T47D (cell line): ENCODE data around the gene ECE1.

ENCODE experiments used
- DNase-seq, 2 experiments: peaks; one replicate each; pipeline versions ENCODE4 v3.0.0 to v3.0.0-alpha.2; 2011 to 2012; ENCODE audit warnings: low read depth in 1 of 2, low spot score in 1 of 2
- JUND ChIP-seq: IDR thresholded peaks from 2 replicates; pipeline ENCODE4 v1.6.1; 2012; ENCODE audit warnings: low read depth
- in situ Hi-C: cut with HindIII; loops from 2 replicates; pipeline ENCODE4 v1.10.0; 2016; ENCODE audit warnings: low sequenced_read_pairs, low pct_unique_long_range_greater_than_20kb

Gene ECE1

DNA sequence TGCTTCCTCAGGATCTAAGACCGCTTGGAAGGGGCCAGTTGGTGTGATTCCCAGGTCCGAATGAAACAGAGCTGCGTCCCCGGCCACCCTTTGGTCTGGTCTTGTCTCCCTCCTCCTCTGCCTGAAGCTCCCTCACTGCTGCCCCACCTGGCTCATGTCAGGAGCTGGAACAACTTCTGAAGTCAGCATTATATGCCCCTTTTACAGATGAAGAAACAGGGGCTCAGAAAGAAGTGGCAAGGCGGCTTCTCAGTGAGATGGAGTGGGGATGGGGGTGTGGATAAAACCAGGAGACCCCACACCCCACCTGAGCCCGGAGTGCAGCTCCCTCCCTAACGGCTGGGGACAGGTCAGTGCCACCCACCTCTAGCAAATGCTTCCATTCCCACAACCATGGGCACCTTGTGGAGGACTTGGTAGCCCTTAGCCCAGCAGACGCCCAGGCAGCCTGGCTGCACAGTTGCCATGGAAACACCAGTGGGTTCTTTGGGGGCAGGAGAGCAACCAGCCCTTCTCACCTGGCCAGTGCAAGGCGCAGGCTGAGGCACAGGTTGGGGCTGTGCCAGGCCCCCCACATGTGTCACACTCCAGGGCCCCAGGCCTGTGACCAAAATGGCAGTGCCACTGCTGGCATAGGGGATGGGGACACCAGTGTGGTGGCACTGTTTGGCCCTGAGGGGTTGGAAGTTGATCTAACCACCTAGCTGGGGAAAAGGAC is 31.9 kb upstream of the ECE1 start:
- no peak for TF ChIP-seq JUND
- in situ Hi-C loops, result no loop called here
- DNase-seq, result no peak

- DNase-seq, result no peak
- no peak for TF ChIP-seq JUND
- in situ Hi-C loops, result no loop called here
These were observed 30.3 kb upstream of the ECE1 start for GRCh38 chr1:21320410-21321108.

DNA sequence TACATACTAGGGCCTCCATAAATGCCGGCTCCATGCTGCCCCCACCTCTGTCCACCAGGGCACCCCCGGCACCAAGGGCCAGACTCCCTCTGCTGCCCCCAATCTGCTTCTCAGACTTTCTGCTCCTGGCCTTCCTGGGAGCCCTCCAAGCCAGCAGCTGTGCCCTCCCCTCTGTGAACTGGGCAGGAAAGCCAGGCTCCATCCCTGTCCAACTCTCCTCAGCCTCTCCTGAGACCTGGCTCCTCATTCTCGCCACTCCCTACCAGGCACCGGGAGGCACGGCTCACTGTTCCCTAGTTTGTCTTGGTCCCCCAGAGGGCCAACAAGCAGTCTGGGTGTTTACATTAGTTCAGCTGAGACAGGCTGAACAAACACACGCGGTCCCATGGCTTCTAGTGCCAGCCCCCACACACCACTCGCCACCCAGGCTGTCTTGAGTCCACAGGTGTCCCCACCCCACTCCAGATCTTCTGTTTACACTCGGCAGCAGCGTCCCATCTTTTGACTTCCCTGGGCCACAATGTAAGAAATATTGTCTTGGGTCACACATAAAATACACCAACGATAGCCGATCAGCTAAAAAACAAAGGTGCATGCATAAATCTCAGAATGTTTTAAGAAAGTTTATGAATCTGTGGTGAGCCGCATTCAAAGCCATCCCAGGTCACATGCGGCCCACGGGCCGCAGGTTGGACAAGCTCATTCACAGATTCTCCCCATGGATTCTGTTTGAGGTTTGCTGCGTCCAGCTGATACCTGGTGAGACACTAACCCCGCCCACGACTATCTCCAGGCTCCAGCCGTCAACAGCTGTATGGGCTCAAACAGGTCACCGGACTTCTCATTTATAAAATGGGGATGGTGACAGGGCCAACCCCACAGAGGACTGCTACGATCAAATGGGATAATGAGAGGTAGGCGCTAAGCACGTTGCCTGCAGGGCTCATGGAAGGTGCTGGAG is 29.5 kb upstream of the ECE1 start:
- no peak for TF ChIP-seq JUND
- in situ Hi-C loops, result no loop called here
- DNase-seq, result peak in 1 of 2 experiments; percentile 53

DNA sequence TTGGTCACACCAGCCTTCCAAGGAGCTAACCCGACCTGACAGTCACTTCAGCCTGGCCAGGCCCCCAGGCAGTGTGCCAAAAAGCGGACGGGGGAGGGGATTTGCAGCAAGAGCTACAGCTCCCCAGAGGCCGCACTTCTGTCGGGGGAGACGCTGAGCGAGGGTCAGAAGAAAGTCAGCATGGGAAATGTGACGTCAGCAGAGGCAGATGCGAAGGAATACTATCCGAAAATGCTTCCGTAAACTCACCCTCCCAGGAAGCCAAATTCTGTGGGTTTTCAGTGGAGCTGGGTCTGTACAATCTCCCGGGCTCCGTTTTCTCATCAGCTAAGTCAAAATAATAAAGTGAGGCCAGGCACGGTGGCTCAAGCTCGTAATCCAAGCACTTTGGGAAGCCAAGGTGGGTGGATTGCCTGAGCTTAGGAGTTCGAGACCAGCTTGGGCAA is 28.5 kb upstream of the ECE1 start:
- in situ Hi-C loops, result no loop called here
- TF ChIP-seq JUND, result no peak
- peak in 1 of 2 experiments; percentile 16 for DNase-seq

DNA sequence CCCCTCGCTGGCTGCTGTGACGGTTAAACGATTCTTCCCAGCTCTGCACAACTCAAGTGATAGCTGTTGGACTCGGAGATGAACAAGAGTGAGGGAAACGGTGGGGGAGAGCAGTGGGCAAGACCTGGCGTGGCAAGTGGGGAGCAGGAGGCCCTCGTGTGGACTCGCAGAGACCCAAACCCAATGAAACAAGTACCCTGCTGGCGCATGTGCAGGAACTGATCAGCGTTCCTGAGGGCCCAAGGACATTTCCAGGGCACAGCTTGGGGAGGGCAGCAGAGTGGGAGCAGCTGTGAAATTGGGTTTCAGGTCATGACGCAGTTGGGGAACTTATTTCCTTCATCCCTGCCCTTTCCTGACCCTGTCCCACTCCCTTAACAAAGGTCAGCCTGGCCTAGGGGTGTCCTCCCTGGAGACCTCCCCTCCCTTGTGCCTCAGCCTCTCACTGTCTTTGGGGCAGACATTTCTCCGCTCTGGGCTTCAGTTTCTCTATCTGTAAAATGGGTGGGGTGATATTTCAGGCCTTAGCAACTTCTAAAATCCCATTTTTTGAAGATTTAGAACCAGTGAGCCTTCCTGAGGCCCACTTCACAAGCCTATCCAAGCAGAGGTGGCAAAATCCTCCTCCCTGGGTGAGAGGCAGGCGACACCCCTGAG is 27.9 kb upstream of the ECE1 start:
- no peak for TF ChIP-seq JUND
- DNase-seq, result no peak
- in situ Hi-C loops, result no loop called here

- in situ Hi-C loops, result no loop called here
- no peak for DNase-seq
These were observed 27.4 kb upstream of the ECE1 start for GRCh38 chr1:21317690-21318043.

GRCh38 chr1:21317035-21317689 is 26.9 kb upstream of the ECE1 start:
- DNase-seq, result no peak
- no peak for TF ChIP-seq JUND
- in situ Hi-C loops, result no loop called here

More at GRCh38 chr1:21317690-21318043, 27.4 kb upstream of the ECE1 start:
- TF ChIP-seq JUND, result no peak

DNA sequence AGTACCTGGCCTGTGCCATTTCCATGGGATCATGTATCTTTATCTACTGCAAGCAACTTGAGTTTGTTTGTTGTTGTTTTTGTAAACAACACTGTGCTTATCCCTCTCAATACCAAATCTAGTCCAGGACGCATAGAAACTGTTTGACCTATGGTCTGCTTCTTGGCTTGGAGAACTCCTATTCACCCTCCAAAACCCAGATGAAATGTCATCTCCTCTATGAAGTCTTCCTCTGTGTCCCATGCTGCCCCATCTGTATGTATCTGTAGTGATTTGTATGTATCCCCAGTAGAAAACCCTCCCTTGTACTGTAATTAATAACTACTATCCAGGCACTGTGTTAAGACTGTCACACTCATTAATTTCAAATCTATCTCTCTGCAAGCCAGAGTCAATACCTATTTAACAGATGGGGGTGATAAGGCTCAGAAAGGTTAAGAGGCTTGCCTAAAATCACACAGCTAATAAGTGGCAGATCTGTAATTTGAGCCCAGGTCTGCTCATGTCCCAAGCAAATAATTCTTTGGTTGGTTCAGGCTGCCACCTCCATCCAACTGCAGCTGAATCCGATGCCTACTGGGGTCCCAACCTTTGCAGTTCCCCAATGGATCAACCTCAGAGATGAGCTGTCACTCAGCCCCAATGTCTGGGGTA is 24.6 kb upstream of the ECE1 start:
- in situ Hi-C loops, result no loop called here
- no peak for TF ChIP-seq JUND
- no peak for DNase-seq

GRCh38 chr1:21313886-21314721 is 23.8 kb upstream of the ECE1 start:
- TF ChIP-seq JUND, result no peak
- DNase-seq, result no peak
- in situ Hi-C loops, result no loop called here

DNA sequence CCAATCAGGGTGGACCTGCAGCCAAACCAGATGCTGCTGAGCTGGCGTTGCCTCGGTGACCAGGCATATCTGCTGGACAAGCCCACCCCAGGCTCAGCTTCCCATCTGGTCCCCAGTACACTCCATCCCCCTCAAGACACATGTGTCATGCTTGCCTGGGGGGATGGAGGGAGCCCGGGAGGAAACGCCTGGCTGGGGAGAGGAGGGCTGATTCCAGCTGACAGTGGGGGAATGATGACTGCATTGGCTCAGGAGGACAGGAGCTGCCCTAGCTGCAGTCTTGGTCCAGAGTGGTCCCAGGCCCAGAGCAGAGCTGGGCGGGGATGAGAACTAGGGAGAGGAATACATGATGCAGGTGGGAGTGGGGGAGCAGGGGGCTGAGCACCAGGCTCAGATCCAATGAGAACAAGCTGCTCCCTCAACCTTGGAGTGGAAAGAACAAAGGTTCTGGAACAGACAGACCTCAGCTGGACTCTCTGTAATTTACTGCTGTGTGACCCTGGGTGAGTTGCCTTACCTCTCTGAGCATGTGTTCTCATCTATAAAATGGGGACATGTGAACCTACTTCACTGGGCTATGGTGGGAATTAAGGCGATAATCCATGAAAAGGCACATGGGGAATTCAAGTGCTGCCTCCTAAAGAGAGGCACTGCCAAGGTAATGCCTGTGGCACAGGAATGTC is 23.1 kb upstream of the ECE1 start:
- in situ Hi-C loops, result no loop called here
- DNase-seq, result no peak
- no peak for TF ChIP-seq JUND
